HUES48 (cell line): Measurements from ENCODE around the gene ST6GALNAC4.

ENCODE experiments used
- H3K27ac ChIP-seq: one replicate; pipeline ENCODE4 v1.7.0; 2013; ENCODE audit warnings: low read depth, low read length, inconsistent platforms
- H3K27me3 ChIP-seq: 2 replicates; pipeline ENCODE4 v1.6.1; 2013; ENCODE audit warnings: mild to moderate bottlenecking, low read length; ENCODE audit not compliant: control insufficient read depth, insufficient read depth
- H3K36me3 ChIP-seq: 2 replicates; pipeline ENCODE4 v1.6.1; 2013; ENCODE audit warnings: low read length; ENCODE audit not compliant: control insufficient read depth, insufficient read depth
- H3K4me1 ChIP-seq: 2 replicates; pipeline ENCODE4 v1.6.1; 2013; ENCODE audit warnings: mild to moderate bottlenecking, low read length; ENCODE audit not compliant: control insufficient read depth, insufficient read depth
- H3K4me3 ChIP-seq: 2 replicates; pipeline ENCODE4 v1.5.1; 2013; ENCODE audit warnings: mild to moderate bottlenecking, low read depth, low read length
- H3K9ac ChIP-seq: 2 replicates; pipeline ENCODE4 v1.6.1; 2013; ENCODE audit warnings: mild to moderate bottlenecking, low read depth, low read length, moderate library complexity
- H3K9me3 ChIP-seq: 2 replicates; pipeline ENCODE4 v1.6.1; 2013; ENCODE audit warnings: low read length; ENCODE audit not compliant: control insufficient read depth, insufficient read depth

Gene ST6GALNAC4

GRCh38 chr9:127937056-127937387 lies 20.2 kb upstream of the ST6GALNAC4 start:
- H3K4me1 ChIP-seq = peaks cover 6% of the 10 kb centered on the region
- peak overlapping the region; percentile 89 for H3K4me3 ChIP-seq
- no peak overlapping the region for H3K27ac ChIP-seq
- peak overlapping the region; percentile 71 for H3K9ac ChIP-seq
- H3K36me3 ChIP-seq = peaks cover 27% of the 10 kb centered on the region
- H3K27me3 ChIP-seq = no peaks in the 10 kb centered on the region
- no peaks in the 10 kb centered on the region for H3K9me3 ChIP-seq

- Histone ChIP-seq H3K36me3 (peaks cover 23% of the 10 kb centered on the region; the same call in 1 of the 2 replicates), H3K27ac (no peak overlapping the region), H3K9me3 (no peaks in the 10 kb centered on the region)
These were observed 19.6 kb upstream of the ST6GALNAC4 start for GRCh38 chr9:127936347-127936852.

GRCh38 chr9:127935765-127936221 lies 19.0 kb upstream of the ST6GALNAC4 start:
- Histone ChIP-seq H3K36me3 (peaks cover 18% of the 10 kb centered on the region; the same call in 1 of the 2 replicates), H3K9me3 (no peaks in the 10 kb centered on the region), H3K4me1 (peaks cover 15% of the 10 kb centered on the region), H3K27ac (no peak overlapping the region), H3K4me3 (no peak overlapping the region), H3K9ac (no peak overlapping the region), H3K27me3 (no peaks in the 10 kb centered on the region)

More at GRCh38 chr9:127936347-127936852, 19.6 kb upstream of the ST6GALNAC4 start:
- H3K9ac ChIP-seq = no peak overlapping the region
- peaks cover 9% of the 10 kb centered on the region for H3K4me1 ChIP-seq
- peak overlapping the region; percentile 89 for H3K4me3 ChIP-seq
- H3K27me3 ChIP-seq = no peaks in the 10 kb centered on the region

GRCh38 chr9:127934986-127935385 lies 18.1 kb upstream of the ST6GALNAC4 start:
- Histone ChIP-seq H3K36me3 (peaks cover 14% of the 10 kb centered on the region; the same call in 1 of the 2 replicates), H3K9ac (no peak overlapping the region), H3K27ac (no peak overlapping the region), H3K4me1 (peaks cover 16% of the 10 kb centered on the region), H3K4me3 (no peak overlapping the region), H3K27me3 (no peaks in the 10 kb centered on the region), H3K9me3 (no peaks in the 10 kb centered on the region)

GRCh38 chr9:127934248-127934647 lies 17.4 kb upstream of the ST6GALNAC4 start:
- H3K4me1 ChIP-seq = peaks cover 19% of the 10 kb centered on the region
- no peak overlapping the region for H3K9ac ChIP-seq
- no peak overlapping the region for H3K27ac ChIP-seq
- H3K4me3 ChIP-seq = no peak overlapping the region
- no peaks in the 10 kb centered on the region for H3K9me3 ChIP-seq
- H3K27me3 ChIP-seq = peaks cover 5% of the 10 kb centered on the region
- peaks cover 11% of the 10 kb centered on the region; the same call in 1 of the 2 replicates for H3K36me3 ChIP-seq

- Histone ChIP-seq H3K9me3 (no peaks in the 10 kb centered on the region), H3K9ac (no peak overlapping the region), H3K27me3 (peaks cover 17% of the 10 kb centered on the region), H3K4me3 (peak overlapping the region; percentile 62), H3K27ac (peak overlapping the region; percentile 64), H3K36me3 (peaks cover 11% of the 10 kb centered on the region; the same call in 1 of the 2 replicates), H3K4me1 (peaks cover 26% of the 10 kb centered on the region)
These were observed 14.4 kb upstream of the ST6GALNAC4 start for GRCh38 chr9:127931092-127931881.

- no peak within 1 kb of the TSS for H3K9ac ChIP-seq
- H3K4me1 ChIP-seq = peaks cover 26% of the 10 kb centered on the region
- peaks cover 17% of the 10 kb centered on the region for H3K27me3 ChIP-seq
- H3K27ac ChIP-seq = peak within 1 kb of the TSS; percentile 64
- H3K4me3 ChIP-seq = peak within 1 kb of the TSS; percentile 62
- H3K36me3 ChIP-seq = peaks cover 3% of the 10 kb centered on the region; the same call in 1 of the 2 replicates
- no peaks in the 10 kb centered on the region for H3K9me3 ChIP-seq
These were observed 13.6 kb upstream of the ST6GALNAC4 start, which contains the start of gene PIP5KL1 for GRCh38 chr9:127930231-127931091. Gene PIP5KL1, minus strand, starts transcription at chr9:127930777. Its CDS starts 25 bp downstream, at chr9:127930752.

GRCh38 chr9:127929625-127929979 lies 12.8 kb upstream of the ST6GALNAC4 start:
- Histone ChIP-seq H3K9me3 (no peaks in the 10 kb centered on the region), H3K27ac (no peak overlapping the region), H3K4me1 (peaks cover 26% of the 10 kb centered on the region), H3K27me3 (peaks cover 17% of the 10 kb centered on the region), H3K36me3 (no peaks in the 10 kb centered on the region), H3K4me3 (no peak overlapping the region), H3K9ac (no peak overlapping the region)

GRCh38 chr9:127928676-127929624 lies 12.1 kb upstream of the ST6GALNAC4 start:
- H3K4me3 ChIP-seq = 0 out of 2 replicates have a peak overlapping the region, but pooled peaks have one; percentile 69
- no peak overlapping the region for H3K9ac ChIP-seq
- H3K27me3 ChIP-seq = peaks cover 17% of the 10 kb centered on the region
- H3K36me3 ChIP-seq = no peaks in the 10 kb centered on the region
- no peak overlapping the region for H3K27ac ChIP-seq
- H3K9me3 ChIP-seq = no peaks in the 10 kb centered on the region
- peaks cover 26% of the 10 kb centered on the region for H3K4me1 ChIP-seq
